Esophagus muscularis mucosa (tissue), 3 donors: ENCODE measurements around the gene NCOA7.

Experiments used
- EP300 ChIP-seq: sonication (generic); formaldehyde crosslinking; IDR thresholded peaks from one replicate; pipeline ENCODE4 v1.6.1; 2017; ENCODE audit warnings: antibody characterized with exemption
- POLR2AphosphoS5 ChIP-seq, 2 donors: sonication (generic); formaldehyde crosslinking; IDR thresholded peaks; one replicate each; pipeline ENCODE4 v1.6.1; 2017; ENCODE audit warnings: antibody characterized with exemption in 2 of 2

DNA sequence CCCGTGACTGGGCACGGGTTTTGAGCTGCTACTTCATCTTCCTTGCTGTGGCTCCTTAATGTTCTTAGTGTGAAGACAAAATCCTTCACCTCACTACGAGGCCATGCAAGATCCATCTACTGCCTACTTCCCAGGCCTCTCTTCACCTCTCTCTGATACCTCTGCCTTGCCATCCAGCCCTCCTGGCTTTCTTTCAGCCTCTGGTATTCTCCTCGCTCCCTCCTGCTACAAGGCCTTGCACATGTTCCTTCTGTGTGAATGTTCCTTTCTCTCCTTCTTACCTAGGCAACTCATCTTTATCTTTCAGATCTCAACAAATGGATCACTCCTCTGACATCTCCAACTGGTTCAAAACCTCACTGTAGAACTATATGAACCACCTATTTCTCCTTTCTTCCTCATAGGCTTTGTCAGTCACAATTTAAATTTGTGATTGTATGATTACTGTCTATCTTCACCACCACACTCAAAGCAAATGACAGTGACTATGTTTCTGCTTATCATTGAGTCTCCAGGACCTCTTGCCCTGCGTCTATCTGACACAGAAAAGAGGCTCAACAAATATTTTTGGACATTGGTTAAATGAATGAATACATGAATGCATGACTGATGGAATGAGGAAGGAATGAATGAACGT, 21.5 kb upstream of the NCOA7 start:
- no peak for TF ChIP-seq EP300
- no peak for TF ChIP-seq POLR2AphosphoS5 (IDR thresholded peaks at IDR 0.05)
